SK-N-SH (cell line): ENCODE data around the gene RAPGEF2. TPM values are rescaled to one million over a fixed set of nuclear protein-coding genes. Genes with fewer than 3 reads are reported as not detected.

Experiments used
- CTCF ChIA-PET: fragments of 300-600, 350-600 bp; formaldehyde crosslinking; extraction: SDS; loops from one replicate; lab custom pipeline; 2021; lab: Yijun Ruan, JAX
- POLR2A ChIA-PET: fragments of 350-600 bp; sonication (Branson Sonifier 250); formaldehyde crosslinking; extraction: SDS; loops from one replicate; lab custom pipeline; 2020; ENCODE audit warnings: antibody characterized with exemption, inconsistent platforms; lab: Yijun Ruan, JAX
- DNase-seq: peaks from one replicate; pipeline ENCODE4 v3.0.0; 2012
- H2AFZ ChIP-seq: fragments of 200-600 bp; sonication (generic); 2 replicates; pipeline ENCODE4 v1.8.1; 2016; ENCODE audit warnings: antibody characterized with exemption, mild to moderate bottlenecking, low read depth
- H3F3A ChIP-seq: fragments of 200-600 bp; sonication (generic); replicated peaks from 2 replicates; pipeline ENCODE3; 2016; ENCODE audit warnings: antibody characterized with exemption, mild to moderate bottlenecking; ENCODE audit not compliant: insufficient read depth
- H3K27ac ChIP-seq, 2 experiments: fragments of 200-500 bp in 1 of 2; fragments of 200-600 bp in 1 of 2; sonication (Bioruptor generic) in 1 of 2; sonication (generic), shearing (Covaris generic) in 1 of 2; 2 replicates each; pipeline versions ENCODE4 v1.5.1 to v1.6.1; 2014 to 2016; ENCODE audit warnings: low read depth in 2 of 2, inconsistent platforms in 1 of 2, low read length in 1 of 2, mild to moderate bottlenecking in 1 of 2, mixed read lengths in 1 of 2
- H3K27me3 ChIP-seq: fragments of 200-600 bp; sonication (generic), shearing (Covaris generic); 2 replicates; pipeline ENCODE4 v1.6.1; 2016; ENCODE audit warnings: mixed run types; ENCODE audit not compliant: insufficient read depth
- H3K36me3 ChIP-seq, 2 experiments: fragments of 200-500 bp in 1 of 2; fragments of 200-600 bp in 1 of 2; sonication (Bioruptor generic) in 1 of 2; sonication (generic) in 1 of 2; replicated peaks in 1 of 2; 2 replicates each; pipeline versions ENCODE3 to v1.5.1; 2014 to 2016; ENCODE audit warnings: low read length in 1 of 2, mild to moderate bottlenecking in 1 of 2; ENCODE audit not compliant: insufficient read depth in 2 of 2, control insufficient read depth in 1 of 2
- H3K4me1 ChIP-seq, 2 experiments: fragments of 200-500 bp in 1 of 2; fragments of 200-600 bp in 1 of 2; sonication (Bioruptor generic) in 1 of 2; sonication (generic), shearing (Covaris generic) in 1 of 2; 2 replicates each; pipeline versions ENCODE4 v1.5.1 to v1.6.1; 2014 to 2016; ENCODE audit warnings: low read depth in 1 of 2, low read length in 1 of 2, mixed run types in 1 of 2; ENCODE audit not compliant: insufficient read depth in 2 of 2, control insufficient read depth in 1 of 2
- H3K4me2 ChIP-seq: fragments of 200-600 bp; sonication (generic), shearing (Covaris generic); 2 replicates; pipeline ENCODE4 v1.6.1; 2017; ENCODE audit warnings: mixed run types
- H3K4me3 ChIP-seq, 2 experiments: fragments of 200-500 bp in 1 of 2; fragments of 200-600 bp in 1 of 2; sonication (Bioruptor generic) in 1 of 2; sonication (generic), shearing (Covaris generic) in 1 of 2; 2 replicates each; pipeline versions ENCODE4 v1.5.1 to v1.8.1; 2014 to 2016; ENCODE audit warnings: low read depth in 2 of 2, inconsistent platforms in 1 of 2, low read length in 1 of 2, mild to moderate bottlenecking in 1 of 2, mixed read lengths in 1 of 2, moderate library complexity in 1 of 2
- H3K79me2 ChIP-seq: fragments of 200-600 bp; sonication (generic); 2 replicates; pipeline ENCODE4 v1.8.1; 2017; ENCODE audit warnings: mild to moderate bottlenecking; ENCODE audit not compliant: insufficient read depth
- H3K9ac ChIP-seq: fragments of 200-600 bp; sonication (generic); 2 replicates; pipeline ENCODE4 v1.6.1; 2017; ENCODE audit warnings: mixed run types
- H3K9me2 ChIP-seq: fragments of 200-600 bp; sonication (generic); 2 replicates; pipeline ENCODE4 v1.6.1; 2017; ENCODE audit warnings: mixed run types
- H3K9me3 ChIP-seq: fragments of 200-600 bp; sonication (generic); 2 replicates; pipeline ENCODE4 v1.6.1; 2017; ENCODE audit warnings: mixed run types, mild to moderate bottlenecking, moderate library complexity
- H4K20me1 ChIP-seq: fragments of 200-600 bp; sonication (generic); 2 replicates; pipeline ENCODE4 v1.6.1; 2017; ENCODE audit warnings: mild to moderate bottlenecking, mixed run types; ENCODE audit not compliant: insufficient read depth
- CTCF ChIP-seq: fragments of 200-600 bp; sonication (generic); IDR thresholded peaks from 2 replicates; pipeline ENCODE4 v1.6.1; 2017; ENCODE audit warnings: antibody characterized with exemption, mild to moderate bottlenecking, moderate library complexity
- FOSL2 ChIP-seq: IDR thresholded peaks from 2 replicates; pipeline ENCODE4 v1.4.0; 2012; ENCODE audit warnings: low read depth, mild to moderate bottlenecking, moderate library complexity, borderline replicate concordance
- GABPA ChIP-seq: IDR thresholded peaks from 2 replicates; pipeline ENCODE4 v1.4.0; 2012; ENCODE audit warnings: low read depth, mild to moderate bottlenecking
- JUND ChIP-seq: IDR thresholded peaks from 2 replicates; pipeline ENCODE4 v1.4.0; 2012
- MAX ChIP-seq: IDR thresholded peaks from 2 replicates; pipeline ENCODE4 v1.4.0; 2012; ENCODE audit warnings: low read depth
- POLR2AphosphoS5 ChIP-seq: IDR thresholded peaks from 2 replicates; pipeline ENCODE4 v1.6.1; 2012; ENCODE audit warnings: low read depth, low read length
- RCOR1 ChIP-seq: fragments of 150-350 bp; IDR thresholded peaks from 2 replicates; pipeline ENCODE4 v1.6.1; 2017; ENCODE audit warnings: antibody characterized with exemption, low read length
- REST ChIP-seq: IDR thresholded peaks from 2 replicates; pipeline ENCODE4 v1.6.1; 2012; ENCODE audit warnings: mild to moderate bottlenecking, low read depth, low read length, moderate library complexity
- RXRA ChIP-seq: IDR thresholded peaks from 2 replicates; pipeline ENCODE4 v1.4.0; 2012; ENCODE audit warnings: low read depth, mild to moderate bottlenecking, borderline replicate concordance
- TCF12 ChIP-seq: IDR thresholded peaks from 2 replicates; pipeline ENCODE4 v1.4.0; 2012
- TEAD4 ChIP-seq: IDR thresholded peaks from 2 replicates; pipeline ENCODE4 v1.4.0; 2012; ENCODE audit warnings: mild to moderate bottlenecking, borderline replicate concordance; ENCODE audit not compliant: insufficient read depth
- ZBTB33 ChIP-seq: IDR thresholded peaks from 2 replicates; pipeline ENCODE4 v1.4.0; 2012; ENCODE audit warnings: low read depth, borderline replicate concordance
- WGBS: methylation state at CpG from one replicate; pipeline ENCODE4 v1.1.6; 2017; ENCODE audit warnings: low lambda C conversion rate; 5-methylcytosine and 5-hydroxymethylcytosine counted together
- polyA plus RNA-seq, 3 experiments: library from polyadenylated mRNA; depleted of rRNA; stranded (reverse); fragments of >200 nt; gene quantifications; 2 replicates each; pipeline ENCODE4 v1.2.3, GENCODE V29; 2012

The RAPGEF2 gene
- polyA plus RNA-seq, 1 of the 3 experiments (the other 2 are of a cell fraction): 19.2 TPM

- TF ChIP-seq MAX (no peak), TEAD4 (no peak), JUND (no peak), GABPA (no peak), POLR2AphosphoS5 (no peak), ZBTB33 (no peak), REST (no peak), RCOR1 (no peak)
- H3K9me3 ChIP-seq: no peaks in the 10 kb centered on the region
- peak overlapping the region; percentile 58; the same call in 1 of the 2 replicates for H3K4me2 ChIP-seq
- POLR2A ChIA-PET: no interaction called here
- peaks cover 5 to 20% of the 10 kb centered on the region in 2 experiments; a peak in 3 of 4 replicates for H3K4me1 ChIP-seq
- H2AFZ ChIP-seq: peak overlapping the region; percentile 67; the same call in 1 of the 2 replicates
- H3K4me3 ChIP-seq: no peak overlapping the region
- no peaks in the 10 kb centered on the region for H3K9me2 ChIP-seq
- peak overlapping the region; percentile 64; the same call in 1 of the 2 replicates for H3K9ac ChIP-seq
- CTCF ChIA-PET: interaction anchor here (1.1 kb wide), 1 partner anchor 54 kb away, joined by 3 read pairs; no protein-coding TSS in a partner anchor
- H3F3A ChIP-seq: peaks cover 15% of the 10 kb centered on the region
- no peaks in the 10 kb centered on the region for H3K36me3 ChIP-seq
- H3K27me3 ChIP-seq: no peaks in the 10 kb centered on the region
- no peak for DNase-seq
- no peaks in the 10 kb centered on the region for H4K20me1 ChIP-seq
- no peaks in the 10 kb centered on the region for H3K79me2 ChIP-seq
- WGBS: 95% methylated on average over 4 of the region's 4 CpGs
- H3K27ac ChIP-seq: peak overlapping the region in 1 of 2 experiments; percentile 92; a peak in 2 of 4 replicates
Measured at GRCh38 chr4:159401226-159401712, 298.4 kb downstream of the RAPGEF2 start.

- Histone ChIP-seq H3K9me2 (no peaks in the 10 kb centered on the region), H3K79me2 (no peaks in the 10 kb centered on the region), H3K9ac (peak overlapping the region; percentile 64; the same call in 1 of the 2 replicates), H3K9me3 (no peaks in the 10 kb centered on the region), H3K27ac (peak overlapping the region in 1 of 2 experiments; percentile 92; a peak in 2 of 4 replicates), H4K20me1 (no peaks in the 10 kb centered on the region), H3F3A (peaks cover 15% of the 10 kb centered on the region), H3K36me3 (no peaks in the 10 kb centered on the region), H3K4me3 (no peak overlapping the region), H3K4me1 (peaks cover 5 to 20% of the 10 kb centered on the region in 2 experiments; a peak in 3 of 4 replicates), H3K4me2 (peak overlapping the region; percentile 58; the same call in 1 of the 2 replicates), H2AFZ (peak overlapping the region; percentile 67), H3K27me3 (no peaks in the 10 kb centered on the region)
- no peak for DNase-seq
- ChIA-PET CTCF (interaction anchor here (1.1 kb wide), 1 partner anchor 54 kb away, joined by 3 read pairs; no protein-coding TSS in a partner anchor), POLR2A (no interaction called here)
- 51% methylated on average over 6 of the region's 6 CpGs for WGBS
- peak; percentile 50; the same call in 1 of the 2 replicates for TF ChIP-seq TCF12
- TF ChIP-seq MAX: 0 out of 2 replicates have a peak, but pooled peaks have one; percentile 28
- peak; percentile 21; the same call in 1 of the 2 replicates for TF ChIP-seq RXRA
- no peak for TF ChIP-seq CTCF
- TF ChIP-seq FOSL2: peak; percentile 43; the same call in 1 of the 2 replicates
Measured at GRCh38 chr4:159401791-159402380, 299.0 kb downstream of the RAPGEF2 start.
